Transverse colon (tissue), 4 donors: ENCODE measurements around the gene MEIS3.

Experiments used
- CTCF ChIP-seq, 5 experiments: fragments of 200-600 bp in 3 of 5; fragments of 450-650 bp in 2 of 5; sonication (generic) in 3 of 5; IDR thresholded peaks; 1 replicate in 2 of 5; 2 replicates in 3 of 5; pipeline ENCODE4 v1.5.1; 2016 to 2017; ENCODE audit warnings: antibody characterized with exemption in 5 of 5, inconsistent platforms in 3 of 5, mild to moderate bottlenecking in 2 of 5, moderate library complexity in 1 of 5
- EP300 ChIP-seq: sonication (generic); formaldehyde crosslinking; IDR thresholded peaks from one replicate; pipeline ENCODE4 v1.6.1; 2017; ENCODE audit warnings: antibody characterized with exemption, low read depth
- POLR2A ChIP-seq: fragments of 450-650 bp; IDR thresholded peaks from one replicate; pipeline ENCODE4 v1.6.1; 2016; ENCODE audit warnings: antibody characterized with exemption, mild to moderate bottlenecking, moderate library complexity
- POLR2AphosphoS5 ChIP-seq, 3 donors: sonication (generic); formaldehyde crosslinking; IDR thresholded peaks; one replicate each; pipeline ENCODE4 v1.6.1; 2016; ENCODE audit warnings: antibody characterized with exemption in 3 of 3

- no peak for TF ChIP-seq CTCF (IDR thresholded peaks at IDR 0.05)
- no peak for TF ChIP-seq POLR2A
- no peak for TF ChIP-seq POLR2AphosphoS5 (IDR thresholded peaks at IDR 0.05)
- TF ChIP-seq EP300 = no peak
Measured at GRCh38 chr19:47411101-47411500, 8.2 kb downstream of the MEIS3 start.
